ENCODE data around the gene NDUFB2. TPM values are rescaled to one million over a fixed set of nuclear protein-coding genes. Genes with fewer than 3 reads are reported as not detected.

The NDUFB2 gene
- total and polyA plus RNA-seq, 9 of the 15 experiments (the other 6 are each of a cell fraction or from before 2014, with no cell fraction given), result 220 to 2,075 (median 320) TPM

DNA sequence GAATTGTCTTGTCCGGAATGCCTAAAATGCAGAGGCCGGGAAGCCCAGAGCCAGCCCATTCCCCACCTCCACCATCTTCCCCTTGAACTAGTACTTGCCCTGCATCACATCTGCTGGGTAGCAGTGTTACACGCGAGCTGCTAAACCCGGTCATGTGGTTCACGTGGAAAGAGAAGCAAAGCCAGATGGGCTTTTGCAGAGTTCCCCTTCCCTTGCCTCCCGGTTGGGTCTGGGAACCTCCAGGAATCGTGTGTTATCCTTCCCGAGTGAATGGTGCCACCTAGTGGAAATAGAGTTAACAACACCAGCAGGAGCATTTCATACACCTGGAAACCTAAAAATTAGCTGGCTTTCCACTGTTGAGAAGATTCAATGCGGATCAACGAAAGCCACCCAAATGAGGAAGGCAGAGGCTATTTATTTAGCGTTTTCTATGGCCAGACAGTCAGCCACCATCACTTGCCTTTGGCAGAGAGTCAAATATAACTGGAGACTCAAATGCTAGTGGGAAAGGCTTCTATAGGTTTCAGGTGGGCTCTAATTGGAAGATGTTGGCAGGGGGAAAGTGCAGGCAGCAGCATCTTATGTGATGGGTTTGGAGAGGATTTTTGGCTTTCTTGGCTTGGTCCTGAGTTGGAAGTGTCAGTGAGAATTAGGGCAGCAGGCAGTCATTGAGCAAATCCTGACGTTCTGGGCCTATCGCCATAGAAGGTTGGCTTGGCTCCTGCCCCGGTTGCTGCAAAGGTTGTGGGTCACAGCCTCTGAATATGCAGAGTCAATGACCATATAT lies 43.0 kb upstream of the NDUFB2 start (continued):
- TF ChIP-seq, protein P1, sequence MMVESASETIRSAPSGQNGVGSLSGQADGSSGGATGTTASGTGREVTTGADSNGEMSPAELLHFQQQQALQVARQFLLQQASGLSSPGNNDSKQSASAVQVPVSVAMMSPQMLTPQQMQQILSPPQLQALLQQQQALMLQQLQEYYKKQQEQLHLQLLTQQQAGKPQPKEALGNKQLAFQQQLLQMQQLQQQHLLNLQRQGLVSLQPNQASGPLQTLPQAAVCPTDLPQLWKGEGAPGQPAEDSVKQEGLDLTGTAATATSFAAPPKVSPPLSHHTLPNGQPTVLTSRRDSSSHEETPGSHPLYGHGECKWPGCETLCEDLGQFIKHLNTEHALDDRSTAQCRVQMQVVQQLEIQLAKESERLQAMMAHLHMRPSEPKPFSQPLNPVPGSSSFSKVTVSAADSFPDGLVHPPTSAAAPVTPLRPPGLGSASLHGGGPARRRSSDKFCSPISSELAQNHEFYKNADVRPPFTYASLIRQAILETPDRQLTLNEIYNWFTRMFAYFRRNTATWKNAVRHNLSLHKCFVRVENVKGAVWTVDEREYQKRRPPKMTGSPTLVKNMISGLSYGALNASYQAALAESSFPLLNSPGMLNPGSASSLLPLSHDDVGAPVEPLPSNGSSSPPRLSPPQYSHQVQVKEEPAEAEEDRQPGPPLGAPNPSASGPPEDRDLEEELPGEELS (CRISPR knock-in tag; IDR thresholded peaks at IDR 0.05; ENCODE audit: borderline replicate concordance), result no peak
- TF ChIP-seq, protein P2, sequence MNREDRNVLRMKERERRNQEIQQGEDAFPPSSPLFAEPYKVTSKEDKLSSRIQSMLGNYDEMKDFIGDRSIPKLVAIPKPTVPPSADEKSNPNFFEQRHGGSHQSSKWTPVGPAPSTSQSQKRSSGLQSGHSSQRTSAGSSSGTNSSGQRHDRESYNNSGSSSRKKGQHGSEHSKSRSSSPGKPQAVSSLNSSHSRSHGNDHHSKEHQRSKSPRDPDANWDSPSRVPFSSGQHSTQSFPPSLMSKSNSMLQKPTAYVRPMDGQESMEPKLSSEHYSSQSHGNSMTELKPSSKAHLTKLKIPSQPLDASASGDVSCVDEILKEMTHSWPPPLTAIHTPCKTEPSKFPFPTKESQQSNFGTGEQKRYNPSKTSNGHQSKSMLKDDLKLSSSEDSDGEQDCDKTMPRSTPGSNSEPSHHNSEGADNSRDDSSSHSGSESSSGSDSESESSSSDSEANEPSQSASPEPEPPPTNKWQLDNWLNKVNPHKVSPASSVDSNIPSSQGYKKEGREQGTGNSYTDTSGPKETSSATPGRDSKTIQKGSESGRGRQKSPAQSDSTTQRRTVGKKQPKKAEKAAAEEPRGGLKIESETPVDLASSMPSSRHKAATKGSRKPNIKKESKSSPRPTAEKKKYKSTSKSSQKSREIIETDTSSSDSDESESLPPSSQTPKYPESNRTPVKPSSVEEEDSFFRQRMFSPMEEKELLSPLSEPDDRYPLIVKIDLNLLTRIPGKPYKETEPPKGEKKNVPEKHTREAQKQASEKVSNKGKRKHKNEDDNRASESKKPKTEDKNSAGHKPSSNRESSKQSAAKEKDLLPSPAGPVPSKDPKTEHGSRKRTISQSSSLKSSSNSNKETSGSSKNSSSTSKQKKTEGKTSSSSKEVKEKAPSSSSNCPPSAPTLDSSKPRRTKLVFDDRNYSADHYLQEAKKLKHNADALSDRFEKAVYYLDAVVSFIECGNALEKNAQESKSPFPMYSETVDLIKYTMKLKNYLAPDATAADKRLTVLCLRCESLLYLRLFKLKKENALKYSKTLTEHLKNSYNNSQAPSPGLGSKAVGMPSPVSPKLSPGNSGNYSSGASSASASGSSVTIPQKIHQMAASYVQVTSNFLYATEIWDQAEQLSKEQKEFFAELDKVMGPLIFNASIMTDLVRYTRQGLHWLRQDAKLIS (CRISPR knock-in tag; IDR thresholded peaks at IDR 0.05), result no peak
- TF ChIP-seq, protein P3, sequence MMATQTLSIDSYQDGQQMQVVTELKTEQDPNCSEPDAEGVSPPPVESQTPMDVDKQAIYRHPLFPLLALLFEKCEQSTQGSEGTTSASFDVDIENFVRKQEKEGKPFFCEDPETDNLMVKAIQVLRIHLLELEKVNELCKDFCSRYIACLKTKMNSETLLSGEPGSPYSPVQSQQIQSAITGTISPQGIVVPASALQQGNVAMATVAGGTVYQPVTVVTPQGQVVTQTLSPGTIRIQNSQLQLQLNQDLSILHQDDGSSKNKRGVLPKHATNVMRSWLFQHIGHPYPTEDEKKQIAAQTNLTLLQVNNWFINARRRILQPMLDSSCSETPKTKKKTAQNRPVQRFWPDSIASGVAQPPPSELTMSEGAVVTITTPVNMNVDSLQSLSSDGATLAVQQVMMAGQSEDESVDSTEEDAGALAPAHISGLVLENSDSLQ (IDR thresholded peaks at IDR 0.05), result no peak
- TF ChIP-seq, protein P4, sequence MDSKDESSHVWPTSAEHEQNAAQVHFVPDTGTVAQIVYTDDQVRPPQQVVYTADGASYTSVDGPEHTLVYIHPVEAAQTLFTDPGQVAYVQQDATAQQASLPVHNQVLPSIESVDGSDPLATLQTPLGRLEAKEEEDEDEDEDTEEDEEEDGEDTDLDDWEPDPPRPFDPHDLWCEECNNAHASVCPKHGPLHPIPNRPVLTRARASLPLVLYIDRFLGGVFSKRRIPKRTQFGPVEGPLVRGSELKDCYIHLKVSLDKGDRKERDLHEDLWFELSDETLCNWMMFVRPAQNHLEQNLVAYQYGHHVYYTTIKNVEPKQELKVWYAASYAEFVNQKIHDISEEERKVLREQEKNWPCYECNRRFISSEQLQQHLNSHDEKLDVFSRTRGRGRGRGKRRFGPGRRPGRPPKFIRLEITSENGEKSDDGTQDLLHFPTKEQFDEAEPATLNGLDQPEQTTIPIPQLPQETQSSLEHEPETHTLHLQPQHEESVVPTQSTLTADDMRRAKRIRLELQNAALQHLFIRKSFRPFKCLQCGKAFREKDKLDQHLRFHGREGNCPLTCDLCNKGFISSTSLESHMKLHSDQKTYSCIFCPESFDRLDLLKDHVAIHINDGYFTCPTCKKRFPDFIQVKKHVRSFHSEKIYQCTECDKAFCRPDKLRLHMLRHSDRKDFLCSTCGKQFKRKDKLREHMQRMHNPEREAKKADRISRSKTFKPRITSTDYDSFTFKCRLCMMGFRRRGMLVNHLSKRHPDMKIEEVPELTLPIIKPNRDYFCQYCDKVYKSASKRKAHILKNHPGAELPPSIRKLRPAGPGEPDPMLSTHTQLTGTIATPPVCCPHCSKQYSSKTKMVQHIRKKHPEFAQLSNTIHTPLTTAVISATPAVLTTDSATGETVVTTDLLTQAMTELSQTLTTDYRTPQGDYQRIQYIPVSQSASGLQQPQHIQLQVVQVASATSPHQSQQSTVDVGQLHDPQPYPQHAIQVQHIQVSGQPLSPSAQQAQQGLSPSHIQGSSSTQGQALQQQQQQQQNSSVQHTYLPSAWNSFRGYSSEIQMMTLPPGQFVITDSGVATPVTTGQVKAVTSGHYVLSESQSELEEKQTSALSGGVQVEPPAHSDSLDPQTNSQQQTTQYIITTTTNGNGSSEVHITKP (IDR thresholded peaks at IDR 0.05; ENCODE audit: partially characterized antibody), result no peak
- TF ChIP-seq TRIM28 (IDR thresholded peaks at IDR 0.05) (no peak), SMAD2 (IDR thresholded peaks at IDR 0.05; ENCODE audit: low read depth, low read length) (no peak), RBM39 (optimal IDR thresholded peaks at IDR 0.05; ENCODE audit: low read depth, low read length) (peak; percentile 91), ZNF3 (CRISPR knock-in tag; IDR thresholded peaks at IDR 0.05) (no peak), SNRNP70 (optimal IDR thresholded peaks at IDR 0.05; ENCODE audit: low read depth, low read length) (no peak), ZBED1 (IDR thresholded peaks at IDR 0.05) (no peak), ZBTB8A (IDR thresholded peaks at IDR 0.05; ENCODE audit: partially characterized antibody) (no peak), ZFPM2 (CRISPR knock-in tag; IDR thresholded peaks at IDR 0.05) (no peak), FIP1L1 (IDR thresholded peaks at IDR 0.05; ENCODE audit: low read depth, low read length, poor library complexity, severe bottlenecking) (no peak), KLF13 (tag; IDR thresholded peaks at IDR 0.05; ENCODE audit: borderline replicate concordance, low read depth) (no peak), ZNF263 (CRISPR knock-in tag; IDR thresholded peaks at IDR 0.05; ENCODE audit: borderline replicate concordance) (peak; percentile 36; the same call in 1 of the 2 replicates), ZNF583 (CRISPR knock-in tag; IDR thresholded peaks at IDR 0.05) (0 out of 2 replicates have a peak, but pooled peaks have one; percentile 26), SLC30A9 (CRISPR knock-in tag; IDR thresholded peaks at IDR 0.05) (no peak), PHB2 (IDR thresholded peaks at IDR 0.05; ENCODE audit: low read depth) (no peak)

Measured in K562 (cell line).